ENCODE measurements around the gene PPP3R1. TPM values are rescaled to one million over a fixed set of nuclear protein-coding genes. Genes with fewer than 3 reads are reported as not detected.

PPP3R1 gene, protein sequence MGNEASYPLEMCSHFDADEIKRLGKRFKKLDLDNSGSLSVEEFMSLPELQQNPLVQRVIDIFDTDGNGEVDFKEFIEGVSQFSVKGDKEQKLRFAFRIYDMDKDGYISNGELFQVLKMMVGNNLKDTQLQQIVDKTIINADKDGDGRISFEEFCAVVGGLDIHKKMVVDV
- total RNA-seq (10 to 100 TPM; 22.5 to 42.5 TPM), polyA plus RNA-seq (10 to 100 TPM in 1 of 2 donors, 1 to 10 TPM in 1; 2.4 to 14.1 TPM)

DNA sequence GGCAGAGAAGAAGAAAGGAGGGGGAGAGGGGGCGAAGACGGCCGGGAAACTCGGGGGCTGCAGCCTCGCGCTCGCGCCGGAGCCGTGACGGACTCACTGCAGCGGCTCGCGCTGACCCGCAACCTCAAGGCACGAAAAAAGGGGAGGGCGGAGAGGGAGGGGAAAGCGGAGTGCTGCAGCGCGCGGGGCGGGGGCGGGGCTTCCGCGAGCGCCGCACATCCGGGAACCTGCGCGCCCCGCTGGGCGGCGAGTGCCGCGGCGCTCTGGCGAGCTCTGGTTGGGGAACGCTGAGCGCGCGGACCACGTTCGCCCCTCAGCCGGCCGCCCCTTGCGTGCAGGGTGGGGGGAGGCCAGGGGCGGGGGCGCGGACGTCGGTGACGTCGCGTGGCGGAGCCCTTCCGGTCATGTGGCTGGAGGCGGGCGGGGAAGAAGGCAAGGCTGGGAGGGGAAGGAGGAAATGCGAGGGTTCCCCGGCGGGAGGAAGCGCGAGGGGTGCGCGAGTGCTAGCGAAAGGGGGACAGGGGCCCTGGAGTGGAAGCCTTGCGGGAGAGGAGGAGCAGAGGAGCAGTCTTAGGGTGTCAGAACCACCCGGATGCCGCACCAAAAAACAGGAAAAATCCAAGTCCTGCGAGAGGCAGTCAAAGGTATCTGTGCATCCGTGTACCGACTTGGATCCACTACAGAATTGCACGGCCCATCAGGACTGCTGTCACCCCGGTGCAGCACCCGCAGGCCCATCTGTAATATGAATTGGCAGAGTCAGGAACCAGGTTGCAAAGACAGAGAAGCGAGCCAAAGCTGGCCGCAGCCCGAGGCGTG lies at the start of gene PPP3R1:
Gene PPP3R1 (minus strand): TSS at position 133 of the 819 bp plus-strand sequence. CDS start 405 bp downstream, outside the sequence.
- Histone ChIP-seq H3K4me3 (ENCODE audit: low read depth in 1 of 3, low read length in 3 of 3) (peak within 1 kb of the TSS; percentile 85 to 96 (median 86)), H3K27ac (ENCODE audit: low read depth in 1 of 2, low read length in 2 of 2) (peak within 1 kb of the TSS; percentile 95 to 97), H3K36me3 (ENCODE audit: control insufficient read depth in 4 of 4, insufficient read depth in 3 of 4, low read depth in 1 of 4, low read length in 3 of 4) (no peaks in the 10 kb centered on the region), H3K9me3 (ENCODE audit: control insufficient read depth in 4 of 4, low read length in 3 of 4) (no peaks in the 10 kb centered on the region), H3K4me1 (ENCODE audit: control insufficient read depth in 4 of 4, insufficient read depth in 4 of 4, low read length in 3 of 4) (peaks cover 4 to 37% (median 22%) of the 10 kb centered on the region in 4 donors), H3K27me3 (ENCODE audit: control insufficient read depth in 4 of 4, insufficient read depth in 4 of 4, low read length in 3 of 4) (no peaks in the 10 kb centered on the region), H3K9ac (ENCODE audit: low read depth in 1 of 2, low read length in 2 of 2) (peak within 1 kb of the TSS; percentile 89 to 95)
- under 1% methylated on average over 79 of the region's 79 CpGs for WGBS
- no peak for TF ChIP-seq MAX (IDR thresholded peaks at IDR 0.05)
- no peak for TF ChIP-seq NR2F2 (IDR thresholded peaks at IDR 0.05)
- TF ChIP-seq, protein P1, sequence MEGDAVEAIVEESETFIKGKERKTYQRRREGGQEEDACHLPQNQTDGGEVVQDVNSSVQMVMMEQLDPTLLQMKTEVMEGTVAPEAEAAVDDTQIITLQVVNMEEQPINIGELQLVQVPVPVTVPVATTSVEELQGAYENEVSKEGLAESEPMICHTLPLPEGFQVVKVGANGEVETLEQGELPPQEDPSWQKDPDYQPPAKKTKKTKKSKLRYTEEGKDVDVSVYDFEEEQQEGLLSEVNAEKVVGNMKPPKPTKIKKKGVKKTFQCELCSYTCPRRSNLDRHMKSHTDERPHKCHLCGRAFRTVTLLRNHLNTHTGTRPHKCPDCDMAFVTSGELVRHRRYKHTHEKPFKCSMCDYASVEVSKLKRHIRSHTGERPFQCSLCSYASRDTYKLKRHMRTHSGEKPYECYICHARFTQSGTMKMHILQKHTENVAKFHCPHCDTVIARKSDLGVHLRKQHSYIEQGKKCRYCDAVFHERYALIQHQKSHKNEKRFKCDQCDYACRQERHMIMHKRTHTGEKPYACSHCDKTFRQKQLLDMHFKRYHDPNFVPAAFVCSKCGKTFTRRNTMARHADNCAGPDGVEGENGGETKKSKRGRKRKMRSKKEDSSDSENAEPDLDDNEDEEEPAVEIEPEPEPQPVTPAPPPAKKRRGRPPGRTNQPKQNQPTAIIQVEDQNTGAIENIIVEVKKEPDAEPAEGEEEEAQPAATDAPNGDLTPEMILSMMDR (IDR thresholded peaks at IDR 0.05; ENCODE audit: low read depth, low read length, missing input control): no peak
- peak in 1 of 2 donors; percentile 24 for TF ChIP-seq RAD21 (IDR thresholded peaks at IDR 0.05)
- no peak for TF ChIP-seq ATF3 (IDR thresholded peaks at IDR 0.05)
- peak; percentile 72 for TF ChIP-seq YY1 (IDR thresholded peaks at IDR 0.05)
- TF ChIP-seq FOXA1 (IDR thresholded peaks at IDR 0.05): no peak
- no peak for TF ChIP-seq ZBTB33 (IDR thresholded peaks at IDR 0.05)
- peak; percentile 36 to 76 for TF ChIP-seq EGR1 (IDR thresholded peaks at IDR 0.05; ENCODE audit: low read depth in 2 of 2)
- no peak for TF ChIP-seq RXRA (IDR thresholded peaks at IDR 0.05)
- TF ChIP-seq JUND (IDR thresholded peaks at IDR 0.05): no peak
- peak; percentile 7 for TF ChIP-seq FOXA2 (IDR thresholded peaks at IDR 0.05)
- TF ChIP-seq, protein P2, sequence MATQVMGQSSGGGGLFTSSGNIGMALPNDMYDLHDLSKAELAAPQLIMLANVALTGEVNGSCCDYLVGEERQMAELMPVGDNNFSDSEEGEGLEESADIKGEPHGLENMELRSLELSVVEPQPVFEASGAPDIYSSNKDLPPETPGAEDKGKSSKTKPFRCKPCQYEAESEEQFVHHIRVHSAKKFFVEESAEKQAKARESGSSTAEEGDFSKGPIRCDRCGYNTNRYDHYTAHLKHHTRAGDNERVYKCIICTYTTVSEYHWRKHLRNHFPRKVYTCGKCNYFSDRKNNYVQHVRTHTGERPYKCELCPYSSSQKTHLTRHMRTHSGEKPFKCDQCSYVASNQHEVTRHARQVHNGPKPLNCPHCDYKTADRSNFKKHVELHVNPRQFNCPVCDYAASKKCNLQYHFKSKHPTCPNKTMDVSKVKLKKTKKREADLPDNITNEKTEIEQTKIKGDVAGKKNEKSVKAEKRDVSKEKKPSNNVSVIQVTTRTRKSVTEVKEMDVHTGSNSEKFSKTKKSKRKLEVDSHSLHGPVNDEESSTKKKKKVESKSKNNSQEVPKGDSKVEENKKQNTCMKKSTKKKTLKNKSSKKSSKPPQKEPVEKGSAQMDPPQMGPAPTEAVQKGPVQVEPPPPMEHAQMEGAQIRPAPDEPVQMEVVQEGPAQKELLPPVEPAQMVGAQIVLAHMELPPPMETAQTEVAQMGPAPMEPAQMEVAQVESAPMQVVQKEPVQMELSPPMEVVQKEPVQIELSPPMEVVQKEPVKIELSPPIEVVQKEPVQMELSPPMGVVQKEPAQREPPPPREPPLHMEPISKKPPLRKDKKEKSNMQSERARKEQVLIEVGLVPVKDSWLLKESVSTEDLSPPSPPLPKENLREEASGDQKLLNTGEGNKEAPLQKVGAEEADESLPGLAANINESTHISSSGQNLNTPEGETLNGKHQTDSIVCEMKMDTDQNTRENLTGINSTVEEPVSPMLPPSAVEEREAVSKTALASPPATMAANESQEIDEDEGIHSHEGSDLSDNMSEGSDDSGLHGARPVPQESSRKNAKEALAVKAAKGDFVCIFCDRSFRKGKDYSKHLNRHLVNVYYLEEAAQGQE (IDR thresholded peaks at IDR 0.05): peak; percentile 27
- TF ChIP-seq GABPA (IDR thresholded peaks at IDR 0.05 in 1 of 2, conservative IDR thresholded peaks at IDR 0.05 in 1 of 2): peak in 1 of 2 donors; percentile 83
- peak; percentile 51 for TF ChIP-seq SP1 (IDR thresholded peaks at IDR 0.05)
- TF ChIP-seq HNF4A (conservative IDR thresholded peaks at IDR 0.05): no peak
- TF ChIP-seq HNF4G (IDR thresholded peaks at IDR 0.05): no peak
- no peak for TF ChIP-seq TAF1 (conservative IDR thresholded peaks at IDR 0.05)
- DNase-seq (ENCODE audit: low spot score): peak; percentile 94
